Type B pancreatic cell (in vitro differentiated cells): Measurements from ENCODE around the gene HABP4. TPM values are rescaled to one million over a fixed set of nuclear protein-coding genes. Genes with fewer than 3 reads are reported as not detected.

Experiments used
- DNase-seq: peaks from one replicate; pipeline ENCODE4 v3.0.0; 2021; ENCODE audit warnings: mixed read lengths; ENCODE audit not compliant: unreplicated experiment; ENCODE audit errors: extremely low spot score
- H3K27ac Mint-ChIP-seq: 2 replicates; pipeline ENCODE4 v1.8.0; 2021; ENCODE audit warnings: mild to moderate bottlenecking, mixed read lengths
- H3K27me3 Mint-ChIP-seq: 2 replicates; pipeline ENCODE4 v1.8.0; 2021; ENCODE audit warnings: mixed read lengths
- H3K36me3 Mint-ChIP-seq: 2 replicates; pipeline ENCODE4 v1.8.0; 2021; ENCODE audit warnings: mixed read lengths
- H3K4me1 Mint-ChIP-seq: one replicate; pipeline ENCODE4 v1.8.0; 2021; ENCODE audit warnings: mixed read lengths; ENCODE audit not compliant: unreplicated experiment
- H3K4me3 Mint-ChIP-seq: 2 replicates; pipeline ENCODE4 v1.8.0; 2021; ENCODE audit warnings: mild to moderate bottlenecking, mixed read lengths
- H3K9me3 Mint-ChIP-seq: 2 replicates; pipeline ENCODE4 v1.8.0; 2021; ENCODE audit warnings: mixed read lengths
- CTCF ChIP-seq: fragments of 200-600 bp; sonication (generic); conservative IDR thresholded peaks from 2 replicates; pipeline ENCODE4 v1.5.0; 2021; ENCODE audit warnings: antibody characterized with exemption, mild to moderate bottlenecking
- total RNA-seq: library from RNA; stranded (reverse); gene quantifications from 2 replicates; pipeline ENCODE4 v1.2.1, GENCODE V29; 2021; ENCODE audit warnings: low replicate concordance

The HABP4 gene
- total RNA-seq, 1 donor from 2014 or later, result 19.4 TPM

DNA sequence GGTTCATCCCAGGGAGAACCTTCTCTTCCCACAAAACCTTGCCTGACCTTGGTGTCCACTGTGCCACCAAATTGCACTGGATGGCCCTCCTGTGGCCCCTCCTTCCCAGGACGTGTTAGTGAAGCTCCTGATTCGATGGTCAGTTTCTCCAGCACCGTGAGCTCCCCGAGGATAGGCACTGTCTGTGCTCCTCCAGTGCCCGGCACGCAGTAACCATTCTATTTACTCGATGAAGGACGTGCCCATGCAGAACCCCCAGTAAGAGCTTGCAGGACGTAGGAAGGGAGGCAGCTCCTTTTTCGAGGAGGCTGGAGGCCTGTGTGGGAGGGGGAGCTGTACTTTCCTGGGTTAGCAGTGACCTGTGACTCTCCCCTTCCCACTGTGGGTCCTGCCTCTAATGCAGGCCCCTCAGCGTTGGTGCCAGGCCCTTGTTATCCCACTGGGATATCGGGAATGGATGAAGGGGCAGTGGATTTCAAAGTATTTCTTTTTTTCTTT lies 39.6 kb downstream of the HABP4 start:
- H3K27me3 Mint-ChIP-seq, result no peaks in the 10 kb centered on the region
- no peak for DNase-seq
- H3K27ac Mint-ChIP-seq, result no peak overlapping the region
- peaks cover 24% of the 10 kb centered on the region for H3K36me3 Mint-ChIP-seq
- H3K4me1 Mint-ChIP-seq, result peaks cover 3% of the 10 kb centered on the region
- no peaks in the 10 kb centered on the region for H3K9me3 Mint-ChIP-seq
- TF ChIP-seq CTCF, result no peak
- no peak overlapping the region for H3K4me3 Mint-ChIP-seq

DNA sequence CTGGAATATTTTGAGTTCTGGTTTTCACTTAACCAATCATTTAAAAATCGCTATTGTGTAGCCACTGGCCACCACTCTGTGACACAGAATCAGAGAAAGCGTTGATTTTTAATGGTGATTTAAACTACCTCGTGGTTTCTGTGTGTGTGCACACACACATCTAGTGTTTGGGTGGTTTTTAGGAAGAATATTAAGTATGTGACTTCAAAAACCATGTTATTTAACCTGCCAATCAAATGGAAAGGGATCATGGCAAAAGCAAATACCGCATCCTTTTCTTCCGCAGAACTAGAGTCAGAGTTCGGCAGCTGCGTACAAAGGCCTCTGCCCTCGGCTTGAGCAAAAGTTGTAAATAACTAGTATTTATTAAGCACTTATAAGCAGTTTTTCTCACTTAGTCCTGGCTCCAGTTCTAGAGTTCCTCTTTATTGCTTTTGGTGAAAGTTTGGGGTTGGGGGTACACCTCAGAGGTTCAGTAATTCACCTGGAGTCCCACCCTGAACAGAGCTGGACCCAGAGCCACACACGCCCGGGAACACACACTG lies 40.6 kb downstream of the HABP4 start:
- no peak overlapping the region for H3K27ac Mint-ChIP-seq
- DNase-seq, result no peak
- H3K36me3 Mint-ChIP-seq, result peaks cover 20% of the 10 kb centered on the region
- peaks cover 3% of the 10 kb centered on the region for H3K4me1 Mint-ChIP-seq
- H3K27me3 Mint-ChIP-seq, result no peaks in the 10 kb centered on the region
- TF ChIP-seq CTCF, result no peak
- no peak overlapping the region for H3K4me3 Mint-ChIP-seq
- no peaks in the 10 kb centered on the region for H3K9me3 Mint-ChIP-seq

DNA sequence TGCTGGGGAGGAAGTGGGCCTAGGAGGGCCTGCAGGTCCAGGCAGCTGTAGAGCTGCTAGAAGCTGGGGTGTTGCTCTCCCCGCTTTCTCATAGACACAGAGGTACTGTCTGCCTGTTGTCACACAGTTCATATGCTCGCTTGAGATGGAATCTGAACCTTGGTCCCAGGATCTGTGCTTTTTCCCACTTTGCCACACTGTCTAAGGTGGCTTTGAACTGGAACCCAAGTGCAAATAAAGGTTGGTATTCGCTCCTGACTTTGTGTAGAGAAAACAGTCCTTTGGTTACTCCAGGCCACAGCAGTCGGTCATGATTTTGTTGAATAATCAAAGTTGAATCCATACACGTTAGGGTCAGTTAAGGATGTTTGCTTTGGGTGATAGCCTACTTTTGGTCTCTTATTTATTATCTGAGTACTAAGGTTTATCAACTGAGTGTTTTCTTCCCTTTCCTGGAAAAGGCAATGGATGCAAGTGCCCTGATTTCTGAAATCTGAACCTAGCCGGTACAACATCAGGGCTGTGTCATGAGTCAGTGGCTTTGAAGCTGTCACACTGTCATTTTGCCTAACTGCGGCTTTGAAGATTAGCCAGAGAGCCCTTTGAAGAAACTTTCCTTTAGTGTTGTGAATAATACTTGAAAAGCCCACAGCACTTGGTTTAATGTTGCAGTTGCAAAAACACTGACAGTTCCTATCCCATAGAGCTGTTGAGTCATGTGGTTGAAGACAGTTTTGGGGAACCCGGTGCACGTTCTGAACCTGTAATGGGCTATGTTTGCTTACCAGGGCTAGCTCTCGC lies 41.3 kb downstream of the HABP4 start:
- Mint-ChIP-seq H3K27me3 (no peaks in the 10 kb centered on the region), H3K27ac (peak overlapping the region; percentile 65), H3K4me1 (peaks cover 3% of the 10 kb centered on the region), H3K9me3 (no peaks in the 10 kb centered on the region), H3K36me3 (peaks cover 17% of the 10 kb centered on the region), H3K4me3 (no peak overlapping the region)
- no peak for TF ChIP-seq CTCF
- no peak for DNase-seq

DNA sequence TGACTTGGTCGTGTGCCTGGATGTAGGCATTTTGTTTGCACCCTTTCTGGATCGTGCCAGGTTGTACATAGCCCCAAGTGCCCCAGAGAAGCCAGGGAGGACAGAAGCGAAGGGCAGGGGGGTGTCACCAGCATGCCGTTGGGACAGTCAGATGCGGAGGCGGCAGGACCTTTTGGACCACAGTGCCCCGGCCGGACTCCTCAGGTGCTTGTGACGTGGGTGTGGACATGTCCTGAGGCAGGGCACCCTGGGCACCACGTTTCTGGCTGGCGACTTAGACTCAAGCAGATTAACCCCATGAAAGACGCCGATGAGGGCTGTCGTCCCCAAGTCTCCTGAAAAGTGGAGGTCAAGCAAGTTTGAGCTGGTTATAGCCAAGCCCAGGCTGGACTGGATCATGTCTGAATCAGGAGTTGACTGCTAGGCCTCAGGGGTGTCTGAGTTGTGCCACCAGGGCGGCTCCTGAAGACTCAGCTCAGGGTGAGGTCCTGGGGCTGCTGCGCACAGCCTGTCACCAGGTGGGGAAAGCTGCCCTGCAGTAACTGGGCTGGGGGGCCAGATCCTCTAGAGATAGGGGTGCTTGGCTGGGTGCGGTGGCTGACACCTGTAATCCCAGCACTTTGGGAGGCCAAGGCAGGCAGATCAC lies 42.0 kb downstream of the HABP4 start:
- no peak overlapping the region for H3K4me3 Mint-ChIP-seq
- peak overlapping the region; percentile 65 for H3K27ac Mint-ChIP-seq
- no peaks in the 10 kb centered on the region for H3K9me3 Mint-ChIP-seq

GRCh38 chr9:96492993-96493531 lies 43.1 kb downstream of the HABP4 start:
- no peak for TF ChIP-seq CTCF
- DNase-seq, result no peak
- Mint-ChIP-seq H3K27ac (no peak overlapping the region), H3K9me3 (no peaks in the 10 kb centered on the region), H3K4me3 (no peak overlapping the region), H3K27me3 (no peaks in the 10 kb centered on the region), H3K36me3 (peaks cover 14% of the 10 kb centered on the region), H3K4me1 (peaks cover 3% of the 10 kb centered on the region)

More for the DNA sequence above, 42.0 kb downstream of the HABP4 start:
- TF ChIP-seq CTCF, result no peak
- DNase-seq, result no peak
- Mint-ChIP-seq H3K36me3 (peaks cover 17% of the 10 kb centered on the region), H3K4me1 (peaks cover 3% of the 10 kb centered on the region), H3K27me3 (no peaks in the 10 kb centered on the region)
